DMS114 treated with DMSO at 0.1 percent for 48 hours (cell line): ENCODE results near the gene CTDSPL.

Experiments used
- DNase-seq: peaks from one replicate; lab custom pipeline; 2025; ENCODE audit not compliant: unreplicated experiment; lab: John Stamatoyannopoulos, UW

The CTDSPL gene

GRCh38 chr3:37997791-37998370, 136.2 kb downstream of the CTDSPL start:
- DNase-seq: no peak

- no peak for DNase-seq
Observed at GRCh38 chr3:37999836-38000235, 138.2 kb downstream of the CTDSPL start.

GRCh38 chr3:38000242-38000916, 138.7 kb downstream of the CTDSPL start:
- DNase-seq: no peak

- DNase-seq: no peak
Observed at GRCh38 chr3:38000965-38001455, 139.3 kb downstream of the CTDSPL start.

DNA sequence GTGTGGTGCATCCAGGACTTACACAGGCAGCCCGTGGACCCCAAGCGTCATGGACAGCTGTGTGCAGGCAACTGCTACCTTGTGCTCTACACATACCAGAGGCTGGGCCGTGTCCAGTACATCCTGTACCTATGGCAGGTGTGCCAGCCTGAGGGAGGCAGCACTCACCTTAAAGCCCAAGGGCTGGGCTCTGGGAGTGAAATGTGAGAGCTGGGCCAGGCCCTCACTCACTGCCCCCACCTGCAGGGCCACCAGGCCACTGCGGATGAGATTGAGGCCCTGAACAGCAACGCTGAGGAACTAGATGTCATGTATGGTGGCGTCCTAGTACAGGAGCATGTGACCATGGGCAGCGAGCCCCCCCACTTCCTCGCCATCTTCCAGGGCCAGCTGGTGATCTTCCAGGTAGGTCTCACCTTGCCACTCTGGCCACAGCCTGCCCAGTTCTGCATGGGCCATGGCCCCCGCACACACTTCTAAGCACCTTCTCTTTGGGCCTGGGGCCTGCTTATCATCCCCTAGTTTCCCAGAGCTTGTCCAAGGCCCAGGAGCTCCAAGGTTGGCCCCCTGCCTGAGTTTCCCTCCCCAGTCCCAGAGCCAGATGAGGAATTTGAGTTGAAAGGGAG, 139.9 kb downstream of the CTDSPL start:
- DNase-seq: no peak

- no peak for DNase-seq
Observed at GRCh38 chr3:38002291-38002876, 140.7 kb downstream of the CTDSPL start.

DNA sequence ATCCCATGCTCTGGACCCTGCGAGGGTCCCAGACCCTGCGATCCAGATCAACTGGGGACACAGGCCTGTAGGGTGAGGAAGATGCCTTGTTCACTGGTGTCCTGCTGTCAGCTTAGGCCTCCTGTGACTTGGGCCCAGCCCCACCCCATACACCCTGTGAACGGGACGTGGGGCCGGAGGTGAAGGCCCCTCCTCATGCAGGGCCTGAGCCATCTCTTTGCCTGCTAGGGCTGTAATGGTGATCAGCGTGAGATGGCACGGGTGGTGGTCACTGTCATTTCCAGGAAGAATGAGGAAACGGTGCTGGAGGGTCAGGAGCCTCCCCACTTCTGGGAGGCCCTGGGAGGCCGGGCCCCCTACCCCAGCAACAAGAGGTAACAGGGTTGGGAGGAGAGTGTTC, 141.3 kb downstream of the CTDSPL start:
- DNase-seq: no peak

GRCh38 chr3:38003371-38003816, 141.7 kb downstream of the CTDSPL start:
- DNase-seq: no peak

DNA sequence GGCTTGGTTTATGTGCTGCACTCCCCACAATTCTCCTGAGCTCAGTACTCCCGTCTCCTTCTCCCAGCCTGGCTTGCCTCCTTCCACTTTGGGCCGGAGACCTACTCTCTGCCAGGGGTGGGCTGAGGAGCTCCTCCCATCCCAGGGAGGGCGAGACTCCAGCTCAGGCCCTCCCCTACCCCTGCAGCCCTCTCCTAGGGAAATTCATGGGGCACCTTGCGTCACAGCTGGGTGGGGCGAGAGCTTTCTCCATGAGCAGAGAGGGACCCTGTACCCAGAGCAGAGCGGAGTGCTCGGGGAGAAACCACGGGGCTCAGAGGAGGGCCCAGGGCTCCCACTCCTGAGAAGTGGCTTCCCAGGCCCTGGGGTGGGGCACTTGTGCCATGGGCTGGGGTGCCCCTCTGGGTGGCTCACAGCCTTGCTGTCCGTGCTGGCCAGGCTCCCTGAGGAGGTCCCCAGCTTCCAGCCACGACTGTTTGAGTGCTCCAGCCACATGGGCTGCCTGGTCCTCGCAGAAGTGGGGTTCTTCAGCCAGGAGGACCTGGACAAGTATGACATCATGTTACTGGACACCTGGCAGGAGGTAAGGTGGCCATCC, 142.2 kb downstream of the CTDSPL start:
- no peak for DNase-seq

DNA sequence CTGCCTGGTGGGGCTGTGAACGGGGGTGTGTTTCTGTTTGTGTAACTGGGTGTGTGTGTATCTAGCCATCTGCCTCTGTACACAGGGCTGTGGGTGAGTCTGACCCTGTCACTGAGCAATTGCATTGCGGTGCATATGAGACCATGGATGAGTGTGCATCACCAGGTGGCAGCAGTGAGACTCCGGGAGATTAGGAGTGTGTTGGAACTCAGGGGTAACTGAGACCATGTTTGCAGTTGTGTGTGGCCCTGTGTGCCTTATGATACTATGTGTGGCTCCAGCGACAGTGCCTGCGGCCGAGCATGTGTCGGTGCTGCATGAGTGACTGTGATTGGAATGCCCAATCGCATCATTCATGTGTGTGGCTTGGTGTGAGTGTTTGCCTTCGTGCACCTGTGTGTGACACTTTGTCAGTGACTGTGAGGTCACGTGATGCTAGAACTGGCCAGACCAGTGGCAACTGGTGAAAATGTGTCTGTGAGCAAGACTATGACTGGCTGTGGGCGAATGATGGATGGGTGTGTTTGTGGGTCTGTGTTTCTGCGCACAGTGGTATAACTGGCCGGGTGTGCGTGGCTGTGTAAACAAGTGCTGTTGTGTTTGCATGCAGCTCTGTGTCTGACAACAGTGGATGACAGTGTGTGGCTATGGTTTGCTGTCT, 142.9 kb downstream of the CTDSPL start:
- DNase-seq: peak; percentile 21

DNA sequence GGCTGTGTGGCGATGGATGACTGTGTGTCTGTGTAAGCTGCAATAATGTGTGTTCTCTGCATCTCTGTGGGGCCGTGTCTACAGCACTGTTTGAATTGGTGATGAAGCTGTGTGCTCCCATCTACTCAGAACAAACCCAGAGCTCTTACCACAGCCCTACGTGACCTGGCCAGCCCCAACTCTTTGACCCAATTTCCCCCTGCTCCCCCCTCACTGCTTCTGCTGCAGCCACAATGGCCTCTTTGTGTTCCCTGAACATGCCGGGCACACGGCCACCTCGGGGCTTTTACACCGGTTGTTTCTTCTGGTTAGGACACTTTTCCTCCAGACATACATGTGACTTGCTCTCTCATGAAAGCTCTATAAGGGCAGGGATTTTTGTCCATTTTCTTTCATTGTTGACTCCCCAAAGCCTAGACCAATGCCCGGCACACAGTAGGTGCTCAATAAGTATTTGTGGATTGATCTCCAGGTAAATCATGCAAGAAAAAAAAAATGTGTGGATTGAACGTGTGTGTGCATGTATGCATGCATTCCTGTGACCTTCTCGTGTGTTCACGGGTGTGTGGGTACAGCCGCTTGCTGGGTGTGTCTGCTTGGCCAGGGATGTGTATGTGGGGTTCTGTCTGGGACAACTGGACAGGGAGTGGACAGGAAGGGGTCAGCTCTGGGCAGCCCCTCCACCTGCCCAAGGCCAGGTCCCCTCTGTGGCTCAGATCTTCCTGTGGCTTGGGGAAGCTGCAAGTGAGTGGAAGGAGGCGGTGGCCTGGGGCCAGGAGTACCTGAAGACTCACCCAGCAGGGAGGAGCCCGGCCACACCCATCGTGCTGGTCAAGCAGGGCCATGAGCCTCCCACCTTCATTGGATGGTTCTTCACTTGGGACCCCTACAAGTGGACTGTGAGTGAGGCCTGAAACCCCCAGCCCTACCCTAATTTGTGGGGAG, 143.7 kb downstream of the CTDSPL start:
- DNase-seq: no peak

DNA sequence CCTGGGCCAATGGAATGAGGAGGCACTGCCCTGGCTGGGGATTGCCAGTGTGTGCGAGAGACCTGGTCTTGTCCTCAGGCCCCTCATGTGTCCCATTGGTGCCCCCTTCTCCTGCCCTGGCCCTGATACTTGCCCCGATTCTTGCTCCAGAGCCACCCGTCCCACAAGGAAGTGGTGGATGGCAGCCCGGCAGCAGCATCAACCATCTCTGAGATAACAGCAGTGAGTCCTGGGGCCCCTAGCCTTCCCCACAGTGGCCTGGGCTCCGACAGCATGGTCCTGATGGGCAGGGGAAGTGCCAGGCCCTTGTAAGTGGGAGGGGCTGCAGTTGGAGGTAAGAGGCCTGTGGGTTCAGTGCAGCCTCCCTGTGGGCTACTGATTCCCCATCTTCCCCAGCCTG, 144.4 kb downstream of the CTDSPL start:
- DNase-seq: no peak

DNA sequence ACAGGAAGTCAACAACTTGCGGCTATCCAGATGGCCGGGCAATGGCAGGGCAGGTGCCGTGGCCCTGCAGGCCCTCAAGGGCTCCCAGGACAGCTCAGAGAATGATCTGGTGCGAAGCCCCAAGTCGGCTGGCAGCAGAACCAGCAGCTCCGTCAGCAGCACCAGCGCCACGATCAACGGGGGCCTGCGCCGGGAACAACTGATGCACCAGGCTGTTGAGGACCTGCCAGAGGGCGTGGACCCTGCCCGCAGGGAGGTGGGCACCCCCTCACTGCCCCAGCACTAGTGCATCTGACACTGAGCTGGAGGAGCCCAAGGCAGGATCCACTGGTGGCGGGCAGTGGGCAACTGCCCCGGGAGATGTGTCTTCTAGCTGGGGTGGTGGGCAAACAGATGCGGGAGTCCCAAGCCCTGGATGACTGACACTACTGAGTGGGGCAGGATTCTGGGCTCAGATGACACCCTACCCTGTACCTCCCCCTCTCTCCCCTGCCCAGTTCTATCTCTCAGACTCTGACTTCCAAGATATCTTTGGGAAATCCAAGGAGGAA, 144.8 kb downstream of the CTDSPL start:
- no peak for DNase-seq

GRCh38 chr3:38007754-38008090, 146.0 kb downstream of the CTDSPL start:
- DNase-seq: no peak

DNA sequence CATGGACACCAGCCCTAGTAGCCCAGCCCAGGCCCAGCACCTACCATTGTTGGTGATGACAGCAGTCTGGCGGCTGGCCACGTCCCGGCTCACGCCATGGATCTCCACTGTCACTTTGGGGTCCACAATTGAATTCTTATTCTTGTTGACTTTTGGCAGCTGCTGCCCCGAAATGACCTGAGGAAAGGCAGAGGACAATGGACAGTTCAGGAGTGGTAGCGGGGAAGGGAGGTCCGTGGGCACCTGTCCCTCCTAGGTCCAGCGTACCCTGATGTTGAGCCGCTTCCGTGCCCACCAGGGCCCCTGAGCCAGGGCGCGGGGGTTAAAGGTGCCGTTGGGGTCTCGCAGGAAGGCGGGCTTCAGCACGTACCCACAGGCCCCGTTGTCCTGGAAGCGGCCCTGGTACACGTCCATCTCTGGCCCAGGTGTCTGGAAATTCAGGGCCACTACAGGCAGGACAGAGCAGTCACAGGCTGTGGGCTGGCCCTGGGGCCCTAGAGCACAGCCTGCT, 146.6 kb downstream of the CTDSPL start:
- no peak for DNase-seq

DNA sequence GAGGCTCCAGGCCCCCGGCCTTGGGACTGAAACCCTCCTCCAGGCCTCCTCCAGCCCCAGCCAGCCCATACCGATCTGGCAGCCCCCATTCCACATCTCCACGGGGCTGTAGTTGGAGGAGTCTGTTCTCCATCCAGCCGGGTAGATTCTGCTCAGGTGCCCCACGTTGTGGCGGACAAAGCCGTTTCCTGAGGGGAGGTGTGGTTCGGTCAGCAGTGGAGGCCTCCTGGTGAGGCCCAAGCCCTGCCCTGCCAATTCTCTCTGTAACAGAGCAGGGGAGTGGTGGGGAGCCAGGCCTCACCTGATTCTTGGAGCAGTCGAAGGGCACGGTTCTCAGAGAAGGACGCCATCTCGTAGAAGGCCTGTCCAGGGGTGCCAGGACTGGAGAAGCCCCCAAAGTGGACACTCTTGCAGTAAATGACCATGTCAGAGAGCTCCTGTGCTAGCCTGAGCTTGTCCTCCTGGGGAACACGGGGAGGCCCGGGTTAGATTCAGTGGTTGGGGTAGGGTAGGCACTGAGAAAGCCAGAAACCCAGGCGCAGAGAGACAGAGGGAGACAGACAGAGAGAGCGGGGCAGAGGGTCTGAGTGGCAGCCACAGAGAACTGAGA, 147.4 kb downstream of the CTDSPL start:
- DNase-seq: no peak

DNA sequence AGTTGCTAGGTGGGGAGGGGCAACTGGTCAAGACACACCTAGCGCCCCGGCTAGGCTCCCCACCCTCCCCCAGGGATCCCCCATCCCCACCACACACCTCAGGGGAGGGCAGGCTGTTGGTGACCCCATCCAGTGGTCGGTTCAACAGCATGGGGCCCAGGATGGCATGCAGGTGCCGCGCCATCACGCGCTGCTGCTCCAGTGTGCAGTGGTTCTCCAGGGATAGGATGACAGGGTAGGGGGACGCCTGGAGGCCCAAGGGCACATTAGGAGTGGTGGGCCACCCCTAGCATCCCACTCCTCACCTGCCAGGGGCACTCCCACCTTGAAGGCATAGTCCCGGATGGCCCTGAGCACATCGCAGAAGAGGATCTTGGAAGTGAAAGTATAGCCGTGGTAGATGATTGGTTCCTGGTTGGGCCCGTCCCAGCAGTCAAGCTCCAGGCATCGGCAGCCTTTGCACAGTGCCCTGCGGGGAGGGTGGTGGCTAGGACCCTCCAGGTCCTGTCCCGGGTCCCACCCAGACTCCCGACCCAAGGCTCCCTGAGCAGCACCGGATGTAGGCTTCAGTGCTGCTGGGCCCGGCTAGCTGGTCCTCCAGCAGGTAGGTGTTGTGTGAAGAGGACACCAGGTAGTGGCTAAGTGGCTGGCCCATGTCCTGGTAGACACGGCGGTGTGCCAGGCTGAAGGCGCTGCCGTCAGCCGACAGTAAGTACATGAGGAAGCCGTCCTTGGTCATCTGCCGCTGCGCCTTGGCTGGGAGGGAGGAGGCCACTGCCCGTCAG, 148.3 kb downstream of the CTDSPL start:
- no peak for DNase-seq

DNA sequence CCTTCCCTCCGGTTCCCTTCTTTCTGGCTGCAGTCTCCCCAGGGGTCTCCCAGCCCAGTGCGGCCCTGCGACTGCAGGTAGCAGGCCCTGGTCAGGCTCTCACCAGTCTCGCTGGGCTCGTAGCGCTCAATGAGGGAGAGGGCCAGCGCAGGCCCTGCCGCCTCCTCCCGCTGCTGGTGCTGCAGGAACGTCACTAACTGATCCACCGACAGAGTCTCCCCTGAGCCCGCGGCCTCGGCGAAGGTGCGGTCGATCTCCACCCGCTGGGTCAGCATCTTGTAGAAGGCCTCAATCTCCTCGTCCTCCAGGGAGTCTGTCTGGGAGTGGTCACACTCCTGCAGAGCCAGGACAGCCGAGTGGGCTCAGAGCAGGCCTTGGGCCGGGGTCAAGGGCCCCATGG, 149.4 kb downstream of the CTDSPL start:
- no peak for DNase-seq
